ENCODE measurements around the gene TPSD1. TPM values are rescaled to one million over a fixed set of nuclear protein-coding genes. Genes with fewer than 3 reads are reported as not detected.
A peak's percentile ranks its signal among the peaks of the same experiment; 100 is the strongest.

The TPSD1 gene
- total RNA-seq, 2 donors from 2014 or later = 0.57 to 4.1 TPM

DNA sequence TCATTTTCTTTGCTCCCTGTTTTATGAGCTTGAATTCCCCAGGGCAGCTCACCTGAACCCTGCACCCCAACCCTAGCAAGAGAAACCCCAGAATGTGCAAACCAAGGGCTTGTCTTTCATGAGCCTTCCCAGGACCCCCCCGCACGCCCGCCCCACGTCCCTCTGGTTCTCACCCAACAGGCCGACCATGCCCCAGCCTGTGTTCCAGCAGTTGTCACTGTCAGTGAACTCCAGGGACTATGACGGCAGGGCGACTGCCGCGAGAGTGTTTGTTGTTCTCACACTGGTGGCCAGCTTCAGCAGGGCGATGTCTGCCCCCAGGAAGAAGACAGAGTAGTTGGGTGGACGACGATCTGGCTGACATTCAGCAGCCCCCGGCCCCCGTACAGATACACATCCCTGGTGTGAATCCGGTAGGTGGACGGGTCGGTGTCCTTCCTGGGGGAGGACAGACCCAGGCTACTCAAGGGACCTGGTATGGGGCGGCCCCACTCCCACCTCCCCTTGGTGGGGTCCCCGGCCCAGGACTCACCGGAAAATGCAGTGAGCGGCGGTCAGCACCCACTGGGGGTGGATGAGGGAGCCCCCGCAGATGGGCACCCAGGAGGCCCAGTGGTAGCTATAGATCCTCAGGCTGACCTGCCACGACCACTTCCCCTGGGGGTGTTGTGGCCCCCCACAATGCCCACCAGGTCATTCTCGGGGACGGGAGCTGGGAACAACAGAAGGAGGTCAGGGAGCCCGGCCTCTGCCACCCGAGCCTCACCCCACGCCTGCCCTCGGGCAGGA is 20.1 kb downstream of the TPSD1 start:
- DNase-seq (ENCODE audit: low spot score) = no peak
- intact Hi-C loops (cut with DNase I) = no loop called here

DNA sequence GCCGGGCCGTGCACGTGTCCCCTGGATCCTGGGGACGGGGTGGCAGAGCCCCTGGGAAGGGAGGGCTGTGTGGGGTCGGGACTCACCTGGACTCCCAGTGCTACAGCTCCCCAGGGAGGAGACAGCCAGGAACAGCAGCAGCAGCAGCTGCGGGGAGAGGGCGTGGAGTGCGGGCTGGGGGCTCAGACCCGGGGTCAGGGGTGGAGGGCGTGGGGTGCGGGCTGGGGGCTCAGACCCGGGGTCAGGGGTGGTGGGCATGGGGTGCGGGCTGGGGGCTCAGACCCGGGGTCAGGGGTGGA is 20.7 kb downstream of the TPSD1 start:
- DNase-seq (ENCODE audit: low spot score) = no peak
- intact Hi-C loops (cut with DNase I) = no loop called here

DNA sequence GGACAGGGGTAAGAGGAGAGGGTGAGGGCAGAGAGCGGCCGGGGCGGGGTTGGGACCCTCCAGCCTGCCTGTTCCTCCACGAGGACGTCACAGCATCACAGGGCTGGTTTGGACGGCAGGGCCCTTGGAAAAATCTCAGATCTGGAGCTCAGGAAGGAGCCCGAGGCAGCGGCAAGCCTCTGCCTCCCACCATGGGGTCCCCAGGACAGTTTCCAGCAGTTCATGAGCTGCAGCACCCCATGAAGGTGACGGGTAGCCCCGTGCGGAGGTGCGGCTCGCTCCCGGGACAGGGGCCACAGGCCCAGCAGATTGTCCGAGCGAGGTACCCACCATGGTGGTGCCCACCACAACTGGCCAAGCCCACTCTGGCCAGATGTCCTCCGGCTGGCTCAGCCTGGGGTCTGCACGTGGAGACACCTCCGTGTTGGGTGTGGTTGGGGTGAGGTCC is 21.3 kb downstream of the TPSD1 start:
- intact Hi-C loops (cut with DNase I) = no loop called here

DNA sequence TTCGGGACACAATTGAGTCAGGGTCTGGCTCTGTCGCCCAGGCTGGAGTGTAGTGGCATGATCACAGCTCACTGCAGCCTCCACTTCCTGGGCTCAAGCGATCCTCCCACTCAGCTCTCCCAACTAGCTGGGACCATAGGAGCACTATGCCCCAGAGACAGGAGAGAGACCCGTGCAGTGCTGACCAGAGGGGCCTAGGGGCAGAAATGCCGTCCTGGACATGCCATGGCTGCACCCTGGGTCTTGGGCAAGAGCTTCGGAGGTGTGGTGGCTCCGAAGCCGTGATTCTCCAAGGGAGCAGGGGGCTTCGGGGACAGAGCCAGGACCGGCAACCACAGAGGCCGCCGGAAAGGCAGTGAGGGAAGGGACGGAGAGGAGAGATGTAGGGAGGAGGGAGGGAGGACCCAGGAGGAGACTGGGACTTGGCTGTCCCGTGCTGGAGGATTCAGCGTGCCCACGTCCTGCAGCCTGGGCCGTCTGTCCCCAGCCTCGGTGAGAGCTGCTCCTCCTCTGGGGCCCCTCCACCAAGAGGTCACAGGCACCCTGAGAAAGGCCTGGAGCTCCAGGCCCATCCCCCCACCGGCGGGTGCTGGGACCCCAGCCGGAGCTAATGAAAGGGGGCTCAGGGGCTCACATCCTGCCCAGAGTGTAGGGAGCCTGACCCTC is 21.9 kb downstream of the TPSD1 start:
- intact Hi-C loops (cut with DNase I) = no loop called here
- no peak for DNase-seq (ENCODE audit: low spot score)

More for the DNA sequence above, 21.3 kb downstream of the TPSD1 start:
- DNase-seq (ENCODE audit: low spot score) = no peak

DNA sequence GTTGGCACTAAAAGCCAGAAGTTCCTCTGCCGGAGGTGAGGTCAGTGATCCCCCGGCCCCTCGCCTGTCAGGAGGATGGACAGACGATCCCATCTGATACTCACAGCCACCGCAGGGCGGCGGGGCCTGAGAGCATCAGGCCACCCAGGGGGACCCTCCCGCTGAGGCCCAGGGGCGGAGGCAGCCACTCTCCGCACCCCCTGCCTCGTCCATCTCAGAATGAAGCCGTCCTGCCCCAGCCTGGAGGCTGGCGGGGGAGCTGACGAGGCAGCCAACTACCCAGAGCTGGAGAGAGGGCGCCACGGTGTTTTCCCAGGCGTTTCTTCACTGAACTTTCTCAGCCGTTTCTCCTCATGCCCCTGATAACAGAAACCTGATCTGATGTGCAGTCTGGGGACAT is 22.6 kb downstream of the TPSD1 start:
- intact Hi-C loops (cut with DNase I) = no loop called here
- DNase-seq (ENCODE audit: low spot score) = no peak

DNA sequence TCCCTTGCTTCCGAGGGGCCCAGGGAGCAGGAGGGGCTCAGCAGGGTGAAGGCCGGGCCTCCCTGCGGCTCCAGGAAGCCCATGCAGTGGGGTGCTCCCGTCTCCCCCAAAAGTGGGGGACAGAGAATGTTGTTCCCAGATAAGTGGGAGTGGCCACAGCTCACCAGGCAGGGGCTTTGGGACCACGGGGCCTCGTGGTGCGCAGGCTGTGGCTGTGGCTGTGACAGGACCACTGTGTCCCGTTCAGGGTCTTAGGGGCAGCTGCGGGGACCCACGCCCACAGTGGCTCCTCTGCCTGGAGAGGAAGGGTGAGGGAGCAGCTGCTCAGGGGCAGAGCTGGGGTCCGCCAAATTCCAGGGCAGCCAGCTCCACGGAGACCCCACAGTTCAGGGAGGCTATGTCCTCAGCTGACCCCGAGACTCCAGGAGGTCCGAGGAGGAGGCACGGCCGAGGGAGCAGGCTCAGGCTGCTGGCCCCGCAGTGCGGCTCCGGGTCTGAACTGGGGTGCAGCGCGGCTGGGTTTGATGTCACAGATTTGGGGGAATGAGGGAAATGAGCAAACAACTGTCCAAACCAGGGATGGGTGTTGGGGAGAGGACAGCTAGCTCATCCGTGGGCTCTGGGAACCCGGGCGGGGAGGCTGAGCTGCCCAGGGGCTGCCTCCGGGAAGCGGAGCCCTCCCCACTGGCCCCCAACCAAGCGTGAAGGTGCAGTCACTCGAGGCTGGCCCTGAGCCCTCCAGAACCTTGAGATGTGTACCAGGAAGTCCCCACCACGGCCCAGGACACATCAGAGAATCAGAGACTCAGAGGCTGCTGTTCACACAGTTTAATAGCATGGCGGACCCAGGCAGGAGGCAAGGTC is 23.4 kb downstream of the TPSD1 start:
- DNase-seq (ENCODE audit: low spot score) = no peak
- intact Hi-C loops (cut with DNase I) = no loop called here

DNA sequence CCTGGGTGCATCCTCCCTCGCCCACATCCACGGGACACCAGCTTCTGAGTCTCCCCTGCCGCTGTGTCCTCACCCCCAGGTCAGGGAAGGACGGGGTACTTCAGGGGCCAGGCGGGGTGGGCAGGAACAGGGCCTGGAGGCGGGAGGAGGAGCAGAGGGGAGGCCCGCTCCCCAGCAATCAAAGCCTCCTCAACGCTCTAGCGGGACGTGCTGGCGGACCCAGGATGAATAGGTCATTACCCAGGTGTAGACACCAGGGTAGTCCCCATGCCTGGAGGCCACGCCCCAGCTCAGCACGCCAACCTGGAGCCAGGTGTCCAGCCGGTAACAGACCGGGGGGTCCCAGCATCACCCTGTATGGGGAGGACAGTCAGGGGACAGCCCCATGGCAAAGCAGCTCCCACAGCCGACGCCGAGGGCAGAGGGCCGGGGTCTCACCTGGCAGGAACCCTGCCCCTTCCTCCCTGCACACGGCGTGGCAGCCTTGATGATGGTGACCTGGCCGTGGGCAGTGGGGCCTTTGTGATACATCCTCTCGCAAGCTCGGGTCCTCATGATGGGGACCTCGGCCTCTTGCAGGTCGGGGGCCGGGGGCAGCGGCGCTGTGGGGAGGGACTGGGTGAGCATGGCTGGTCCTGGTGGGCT is 24.2 kb downstream of the TPSD1 start:
- no peak for DNase-seq (ENCODE audit: low spot score)
- intact Hi-C loops (cut with DNase I) = no loop called here

DNA sequence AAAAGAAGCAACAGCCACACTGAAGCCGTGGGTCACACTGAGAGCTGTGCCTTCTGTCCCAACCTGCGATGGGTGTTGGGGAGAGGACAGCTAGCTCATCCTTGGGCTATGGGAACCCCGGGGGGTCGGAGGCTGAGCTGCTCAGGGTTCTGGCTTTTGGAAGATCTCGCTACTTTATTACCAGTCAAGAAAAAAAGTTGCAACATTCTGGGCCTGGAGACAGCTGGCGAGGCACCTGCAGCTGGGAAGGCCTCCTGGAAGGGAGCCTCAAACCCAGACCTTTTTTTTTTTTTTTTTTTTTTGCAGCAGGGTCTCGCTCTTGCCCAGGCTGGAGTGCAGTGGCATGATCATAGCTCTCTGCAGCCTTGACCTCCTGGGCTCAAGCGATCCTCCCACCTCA is 24.9 kb downstream of the TPSD1 start:
- DNase-seq (ENCODE audit: low spot score) = no peak
- intact Hi-C loops (cut with DNase I) = no loop called here

DNA sequence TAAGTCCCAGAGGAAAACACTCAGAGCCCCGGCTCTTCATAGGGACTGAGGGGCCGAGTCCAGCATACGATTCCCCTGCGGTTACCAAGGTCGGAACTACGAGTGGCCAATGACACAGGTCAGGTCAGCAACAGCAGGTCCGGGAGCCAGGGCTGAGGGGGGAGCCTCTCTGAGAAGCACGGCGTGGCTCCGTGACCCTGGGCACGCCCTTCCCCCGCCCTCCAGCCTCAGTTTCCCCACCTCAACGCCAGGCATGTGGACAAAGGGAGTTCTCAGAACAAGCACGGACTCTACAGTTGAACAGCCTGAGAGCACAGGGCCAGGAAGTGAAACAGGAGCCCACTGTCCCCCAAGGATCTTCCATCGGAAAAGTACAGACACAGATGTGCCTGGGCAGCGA is 25.6 kb downstream of the TPSD1 start:
- no peak for DNase-seq (ENCODE audit: low spot score)
- intact Hi-C loops (cut with DNase I) = no loop called here

DNA sequence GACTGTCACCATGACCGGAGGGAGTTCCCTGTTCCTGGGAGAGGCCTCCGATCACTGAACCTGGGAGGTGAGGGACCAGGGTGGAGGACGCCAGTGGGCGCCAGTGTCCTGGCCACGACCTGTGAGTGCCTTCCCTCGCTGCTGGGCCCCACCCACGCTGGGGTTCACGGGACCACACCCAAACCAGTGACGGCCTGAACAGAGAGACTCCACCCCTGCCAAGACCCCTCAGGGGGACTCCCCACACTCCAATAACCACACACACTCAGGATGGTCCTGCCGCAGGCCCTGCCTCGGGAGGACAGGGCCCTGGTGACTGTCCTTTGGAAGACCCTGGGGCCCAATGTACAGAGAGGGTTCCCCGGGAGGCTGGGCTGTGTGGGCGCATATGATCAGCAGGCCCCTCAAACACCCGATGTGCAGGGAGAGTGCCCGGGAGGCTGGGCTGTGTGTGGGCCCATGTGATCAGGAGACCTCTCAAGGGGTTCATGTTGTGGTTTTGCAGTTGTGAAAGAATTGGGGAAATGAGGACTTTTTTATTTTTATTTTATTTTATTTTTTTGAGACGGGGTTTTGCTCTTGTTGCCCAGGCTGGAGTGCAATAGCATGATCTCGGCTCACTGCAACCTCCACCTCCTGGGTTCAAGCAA is 26.6 kb downstream of the TPSD1 start:
- intact Hi-C loops (cut with DNase I) = no loop called here
- no peak for DNase-seq (ENCODE audit: low spot score)

DNA sequence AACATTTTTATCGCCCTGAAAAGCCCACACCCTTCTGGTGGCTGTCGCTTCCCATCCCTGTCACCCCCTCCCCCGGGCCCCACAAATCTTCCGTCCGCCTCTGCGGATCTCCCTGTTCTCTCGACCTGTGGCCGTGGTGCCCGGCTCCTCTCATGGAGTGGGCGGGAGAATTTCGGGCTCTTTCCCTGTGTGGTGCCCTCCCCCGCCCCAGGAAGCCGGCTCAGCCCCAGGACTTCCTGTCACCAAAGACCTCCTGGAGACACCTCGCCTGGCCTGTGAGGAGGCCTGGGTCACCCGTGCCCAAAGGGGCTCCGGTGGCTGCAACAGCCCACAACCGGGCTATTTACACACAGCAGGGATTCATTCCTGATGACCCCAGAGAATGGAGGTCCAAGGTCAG is 27.4 kb downstream of the TPSD1 start:
- DNase-seq (ENCODE audit: low spot score) = peak; percentile 78
- intact Hi-C loops (cut with DNase I) = no loop called here

DNA sequence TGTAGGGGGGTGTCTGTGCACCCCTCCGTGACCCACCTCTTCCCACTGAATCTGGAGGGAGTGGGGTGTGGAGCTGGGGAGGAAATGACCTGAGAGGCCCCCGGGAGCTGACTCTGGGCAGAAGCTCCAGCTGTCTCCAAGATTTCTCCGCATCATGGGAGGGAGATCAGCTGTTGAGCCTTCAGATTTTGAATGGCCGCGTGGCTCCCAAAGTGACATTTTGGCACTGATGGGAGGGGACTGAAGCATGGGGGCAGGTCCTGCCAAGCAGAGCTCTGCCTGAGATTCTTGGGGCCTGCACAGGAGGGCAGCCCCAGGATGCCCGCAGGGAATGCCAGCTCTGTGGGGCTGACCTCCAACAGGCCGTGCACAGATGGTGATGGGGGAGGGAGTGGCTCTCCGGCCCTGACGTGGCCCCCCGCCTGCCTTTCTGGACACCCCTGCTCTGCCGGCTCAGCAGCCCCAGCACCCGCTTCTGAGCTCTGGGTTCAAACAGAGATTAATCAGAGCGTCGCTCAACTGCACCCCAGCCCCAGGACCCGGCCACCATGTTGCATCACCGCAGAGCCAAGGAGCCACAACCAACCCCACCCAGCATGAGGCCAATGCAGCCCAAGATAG is 28.2 kb downstream of the TPSD1 start:
- intact Hi-C loops (cut with DNase I) = no loop called here
- DNase-seq (ENCODE audit: low spot score) = no peak

DNA sequence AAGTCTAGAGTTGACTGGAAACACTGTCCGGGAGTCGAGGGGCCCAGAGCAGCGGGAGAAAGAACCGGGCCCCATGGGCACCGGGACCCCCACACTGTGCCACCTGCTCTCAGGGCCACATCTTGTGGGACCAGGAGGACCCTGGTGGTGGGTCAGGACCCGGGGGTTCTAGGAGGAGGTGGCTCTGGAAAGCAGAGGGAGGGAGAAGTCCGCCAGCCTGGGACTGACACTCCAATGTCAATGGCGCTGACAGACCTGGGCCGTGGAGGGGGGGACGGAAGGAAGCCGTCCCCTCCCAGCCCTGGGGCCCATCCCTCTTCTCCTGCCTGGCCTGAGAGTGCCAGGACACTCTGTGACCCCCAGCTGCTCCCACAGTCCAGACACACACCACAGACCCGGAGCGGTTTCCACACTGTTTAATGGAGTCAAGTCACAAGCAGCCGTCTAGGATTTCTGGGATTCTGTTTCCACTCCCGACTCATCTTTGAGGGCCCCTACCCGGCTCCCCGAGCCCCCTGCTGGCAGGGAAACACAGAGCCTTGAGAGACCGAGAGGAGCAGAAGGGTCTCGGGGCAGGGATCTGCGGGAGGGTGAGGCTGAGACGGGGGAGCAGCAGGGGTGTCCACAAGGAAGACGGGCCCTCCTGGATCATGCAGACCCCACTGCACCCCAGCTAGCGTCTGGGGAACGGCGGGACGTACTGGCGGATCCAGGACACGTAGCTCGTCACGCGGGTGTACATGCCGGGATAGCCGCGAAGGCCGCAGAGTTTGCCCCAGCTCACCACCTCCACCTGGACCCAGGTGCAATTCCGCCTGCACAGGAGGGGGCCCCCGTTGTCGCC is 30.0 kb downstream of the TPSD1 start:
- DNase-seq (ENCODE audit: low spot score) = no peak
- intact Hi-C loops (cut with DNase I) = no loop called here

DNA sequence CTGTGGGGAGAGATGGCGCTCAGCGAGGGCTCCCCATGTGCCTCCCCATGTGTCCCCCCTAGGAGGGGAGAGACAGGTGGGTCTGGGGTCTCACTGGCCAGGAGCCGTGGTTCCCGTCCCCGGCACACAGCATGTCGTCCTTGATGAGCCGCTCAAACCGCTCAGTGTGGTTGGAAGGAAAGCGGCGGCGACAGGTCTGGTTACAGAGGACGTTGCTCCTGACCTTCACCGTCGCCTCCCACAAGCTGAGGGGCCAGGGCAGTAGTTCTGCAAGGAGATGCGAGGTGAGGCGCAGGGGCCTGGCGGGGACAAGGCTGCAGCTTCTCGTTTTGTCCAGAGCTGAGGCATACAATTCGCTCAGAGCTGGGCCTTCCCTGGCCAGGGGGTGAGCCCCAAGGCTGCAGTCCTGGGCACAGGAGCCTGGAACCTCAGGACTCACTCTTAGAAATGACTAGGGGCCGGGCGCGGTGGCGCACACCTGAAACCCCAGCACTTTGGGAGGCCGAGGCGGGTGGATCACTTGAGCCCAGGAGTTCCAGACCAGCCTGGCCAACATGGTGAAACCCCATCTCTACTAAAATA is 30.7 kb downstream of the TPSD1 start:
- DNase-seq (ENCODE audit: low spot score) = peak; percentile 74
- intact Hi-C loops (cut with DNase I) = no loop called here

DNA sequence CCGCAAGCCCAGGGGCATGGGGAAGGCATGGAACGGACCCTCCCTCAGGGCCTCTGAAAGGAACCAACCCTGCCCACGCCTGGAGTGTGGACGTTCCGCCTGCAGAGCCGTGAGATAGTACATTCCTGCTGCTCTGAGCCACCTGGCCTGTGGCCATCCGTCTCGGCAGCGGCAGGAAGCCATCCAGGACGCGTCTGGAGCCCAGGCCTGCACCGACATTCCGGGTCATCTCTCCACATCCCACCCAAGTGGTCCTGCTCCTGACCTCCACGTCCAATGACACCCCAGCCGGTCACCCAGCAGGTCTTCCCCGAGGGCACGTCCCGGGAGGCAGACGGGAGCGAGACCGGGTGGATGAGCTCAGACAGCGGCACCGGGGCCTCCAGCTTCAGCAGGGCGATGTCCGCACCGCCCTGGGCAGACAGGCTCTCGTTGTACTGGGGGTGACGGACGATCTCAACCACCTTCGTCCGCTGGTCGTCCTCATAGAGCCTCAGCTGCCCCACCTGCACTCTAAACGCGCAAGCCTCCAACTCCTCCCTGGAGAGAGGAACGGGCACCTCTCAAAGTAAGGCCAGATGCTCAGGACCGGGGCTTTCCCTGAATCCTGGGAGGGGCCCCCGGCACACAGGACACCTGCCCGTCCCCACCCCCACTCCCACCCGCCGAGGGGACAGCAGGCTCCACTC is 32.3 kb downstream of the TPSD1 start:
- DNase-seq (ENCODE audit: low spot score) = no peak
- intact Hi-C loops (cut with DNase I) = no loop called here

DNA sequence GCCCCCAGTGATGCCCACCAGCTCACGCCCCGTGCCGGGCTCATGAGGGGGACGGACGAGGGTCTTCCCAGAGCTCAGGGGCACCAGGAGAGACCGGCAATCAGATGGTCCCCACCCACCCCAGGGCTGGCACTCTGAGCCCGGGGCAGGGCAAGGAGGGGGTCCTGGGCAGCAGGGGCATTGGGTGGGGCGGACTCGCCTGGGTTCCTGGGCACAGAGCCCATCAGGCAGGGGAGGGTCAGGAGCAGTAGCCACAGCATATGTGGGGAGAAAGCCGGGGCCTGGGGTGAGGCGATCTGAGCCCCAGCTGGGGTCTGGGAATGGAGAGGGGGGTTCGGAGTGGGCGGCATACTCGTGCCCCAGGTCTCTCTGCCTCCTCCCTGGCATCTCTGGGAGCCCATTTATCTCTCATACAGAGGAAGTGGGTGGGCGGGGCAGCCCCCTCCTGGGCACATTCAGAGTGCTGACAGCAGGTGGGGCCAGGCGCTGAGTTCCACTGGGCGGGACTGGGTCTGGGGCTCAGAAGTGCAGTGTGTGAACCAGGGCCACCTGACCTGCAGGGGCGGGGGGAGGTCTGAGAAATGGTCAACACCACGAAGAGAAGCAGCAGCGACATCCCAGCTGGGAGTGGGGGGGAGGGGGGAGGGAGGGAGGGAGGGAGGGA is 33.1 kb downstream of the TPSD1 start:
- DNase-seq (ENCODE audit: low spot score) = no peak
- intact Hi-C loops (cut with DNase I) = no loop called here

DNA sequence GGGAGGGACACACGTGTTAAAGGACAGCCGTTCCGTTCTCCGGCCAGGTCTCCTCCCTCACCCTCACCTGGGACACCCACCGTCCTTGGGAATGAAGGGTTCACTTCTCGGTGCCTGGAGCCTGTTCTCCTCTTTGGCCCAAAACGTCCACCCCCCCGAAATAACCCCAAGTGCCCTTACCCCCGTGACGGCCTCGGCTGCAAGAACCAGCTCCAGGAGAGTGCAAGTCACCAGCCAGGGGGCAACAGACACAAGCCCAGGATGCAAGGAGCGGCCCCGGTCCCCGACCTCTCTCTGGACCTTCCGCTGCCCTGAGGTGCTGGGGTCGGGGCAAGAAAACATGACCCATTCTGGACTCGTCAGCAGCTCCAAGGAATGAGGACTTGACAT is 33.6 kb downstream of the TPSD1 start:
- no peak for DNase-seq (ENCODE audit: low spot score)
- intact Hi-C loops (cut with DNase I) = no loop called here

Measured in posterior vena cava (tissue), 2 donors.